H1 (cell line): Measurements from ENCODE around the gene DBX1. TPM values are rescaled to one million over a fixed set of nuclear protein-coding genes. Genes with fewer than 3 reads are reported as not detected.

Experiments
- CTCF ChIA-PET: fragments of 300-600 bp; sonication (Branson Sonifier 250); formaldehyde crosslinking; loops from one replicate; lab custom pipeline; 2021; ENCODE audit not compliant: partially characterized antibody; lab: Charles Lee
- POLR2A ChIA-PET: fragments of 300-600 bp; sonication (Branson Sonifier 250); formaldehyde crosslinking; loops from one replicate; lab custom pipeline; 2021; ENCODE audit warnings: inconsistent platforms; ENCODE audit not compliant: partially characterized antibody; lab: Charles Lee
- DNase-seq, 2 experiments: peaks; one replicate each; pipeline versions ENCODE4 v3.0.0 to v3.0.0-alpha.2; 2010 to 2022; ENCODE audit warnings: low spot score in 2 of 2, low read depth in 1 of 2, mixed read lengths in 1 of 2
- FAIRE-seq: peaks from 2 replicates; lab custom pipeline; 2011; peaks lifted over from hg19 to GRCh38; lab: Jason Lieb, UNC
- H2AFZ ChIP-seq: 2 replicates; pipeline ENCODE4 v1.8.1; 2012; ENCODE audit warnings: low read length, inconsistent platforms
- H2AK5ac ChIP-seq: 2 replicates; pipeline ENCODE4 v1.6.1; 2013; ENCODE audit warnings: low read depth, low read length
- H2BK120ac ChIP-seq: replicated peaks from 2 replicates; pipeline ENCODE3; 2013; ENCODE audit warnings: low read depth, low read length, inconsistent platforms
- H2BK12ac ChIP-seq: 2 replicates; pipeline ENCODE4 v1.6.1; 2013; ENCODE audit warnings: low read depth, low read length
- H2BK15ac ChIP-seq: 2 replicates; pipeline ENCODE4 v1.6.1; 2013; ENCODE audit warnings: low read length
- H2BK20ac ChIP-seq: 2 replicates; pipeline ENCODE4 v1.6.1; 2013; ENCODE audit warnings: low read length
- H2BK5ac ChIP-seq: 2 replicates; pipeline ENCODE4 v1.6.1; 2013; ENCODE audit warnings: low read depth, low read length
- H3K14ac ChIP-seq: 2 replicates; pipeline ENCODE4 v1.6.1; 2013; ENCODE audit warnings: inconsistent platforms; ENCODE audit not compliant: insufficient read length
- H3K18ac ChIP-seq: 2 replicates; pipeline ENCODE4 v1.6.1; 2013; ENCODE audit warnings: low read length; ENCODE audit errors: extremely low read depth
- H3K23ac ChIP-seq: 2 replicates; pipeline ENCODE4 v1.6.1; 2013; ENCODE audit warnings: inconsistent platforms; ENCODE audit not compliant: insufficient read length
- H3K23me2 ChIP-seq: 2 replicates; pipeline ENCODE4 v1.6.1; 2013; ENCODE audit warnings: low read depth, low read length
- H3K27ac ChIP-seq: 2 replicates; pipeline ENCODE4 v1.6.1; 2011; ENCODE audit warnings: low read depth, low read length, inconsistent platforms
- H3K27me3 ChIP-seq, 4 experiments: replicated peaks in 1 of 4; 1 replicate in 1 of 4; 2 replicates in 3 of 4; pipeline versions ENCODE4 v1.6.1 to v1.8.1; 2011 to 2013; ENCODE audit warnings: low read length in 3 of 4, mild to moderate bottlenecking in 3 of 4, inconsistent platforms in 2 of 4, mixed read lengths in 2 of 4, moderate library complexity in 1 of 4; ENCODE audit not compliant: control insufficient read depth in 3 of 4, insufficient read depth in 3 of 4; ENCODE audit errors: extremely low read depth in 1 of 4
- H3K36me3 ChIP-seq, 4 experiments: 2 replicates each; pipeline versions ENCODE4 v1.6.1 to v1.8.1; 2011 to 2013; ENCODE audit warnings: mild to moderate bottlenecking in 4 of 4, low read length in 3 of 4, moderate library complexity in 2 of 4, control low read depth in 1 of 4, inconsistent platforms in 1 of 4; ENCODE audit not compliant: insufficient read depth in 4 of 4, control insufficient read depth in 2 of 4
- H3K4ac ChIP-seq: replicated peaks from 2 replicates; pipeline ENCODE3; 2013; ENCODE audit warnings: low read length, low read depth, mixed read lengths, inconsistent platforms; ENCODE audit not compliant: insufficient read length
- H3K4me1 ChIP-seq, 4 experiments: replicated peaks in 1 of 4; 1 replicate in 1 of 4; 2 replicates in 3 of 4; pipeline versions ENCODE4 v1.6.1 to v1.8.1; 2011 to 2013; ENCODE audit warnings: low read length in 3 of 4, inconsistent platforms in 2 of 4, mixed read lengths in 1 of 4; ENCODE audit not compliant: insufficient read depth in 4 of 4, control insufficient read depth in 3 of 4
- H3K4me2 ChIP-seq, 2 experiments: 2 replicates each; pipeline versions ENCODE4 v1.6.1 to v1.8.1; 2011 to 2013; ENCODE audit warnings: low read depth in 2 of 2, low read length in 2 of 2, control low read depth in 1 of 2, inconsistent platforms in 1 of 2, mild to moderate bottlenecking in 1 of 2; ENCODE audit not compliant: insufficient read depth in 1 of 2
- H3K4me3 ChIP-seq, 4 experiments: fragments of 200-600, 300-600 bp in 1 of 4; sonication (generic), shearing (Covaris generic), sonication (Bioruptor Twin) in 1 of 4; 2 replicates each; pipeline versions ENCODE4 v1.5.1 to v1.8.1; 2011 to 2016; ENCODE audit warnings: low read length in 4 of 4, low read depth in 3 of 4, control low read depth in 2 of 4, inconsistent platforms in 2 of 4, mild to moderate bottlenecking in 2 of 4, mixed read lengths in 1 of 4, moderate library complexity in 1 of 4; ENCODE audit not compliant: insufficient read depth in 2 of 4; ENCODE audit errors: extremely low read depth in 1 of 4
- H3K56ac ChIP-seq: replicated peaks from 2 replicates; pipeline ENCODE3; 2013; ENCODE audit warnings: low read depth, mild to moderate bottlenecking, mixed read lengths, low read length, inconsistent platforms; ENCODE audit not compliant: insufficient read length
- H3K79me1 ChIP-seq: 2 replicates; pipeline ENCODE4 v1.6.1; 2013; ENCODE audit warnings: low read depth, low read length, control low read depth
- H3K79me2 ChIP-seq, 2 experiments: 2 replicates each; pipeline versions ENCODE4 v1.6.1 to v1.8.1; 2012 to 2013; ENCODE audit warnings: low read length in 2 of 2, mild to moderate bottlenecking in 2 of 2, inconsistent platforms in 1 of 2; ENCODE audit not compliant: insufficient read depth in 2 of 2, control insufficient read depth in 1 of 2
- H3K9ac ChIP-seq, 4 experiments: replicated peaks in 1 of 4; 1 replicate in 1 of 4; 2 replicates in 3 of 4; pipeline versions ENCODE4 v1.6.1 to v1.8.1; 2011 to 2013; ENCODE audit warnings: low read depth in 3 of 4, low read length in 3 of 4, control low read depth in 2 of 4, mild to moderate bottlenecking in 2 of 4, moderate library complexity in 2 of 4, inconsistent platforms in 1 of 4; ENCODE audit errors: extremely low read depth in 1 of 4
- H3K9me3 ChIP-seq, 2 experiments: 2 replicates each; pipeline versions ENCODE4 v1.6.1 to v1.8.1; 2012 to 2013; ENCODE audit warnings: mild to moderate bottlenecking in 2 of 2, moderate library complexity in 2 of 2, control low read depth in 1 of 2, inconsistent platforms in 1 of 2, low read depth in 1 of 2, low read length in 1 of 2, mixed read lengths in 1 of 2; ENCODE audit not compliant: insufficient read depth in 2 of 2
- H4K20me1 ChIP-seq, 2 experiments: replicated peaks in 1 of 2; 2 replicates each; pipeline versions ENCODE3 to v1.8.1; 2011 to 2013; ENCODE audit warnings: inconsistent platforms in 2 of 2, low read length in 2 of 2, mild to moderate bottlenecking in 1 of 2; ENCODE audit not compliant: insufficient read depth in 2 of 2, control insufficient read depth in 1 of 2
- H4K5ac ChIP-seq: 2 replicates; pipeline ENCODE4 v1.6.1; 2013; ENCODE audit warnings: low read length, low read depth, mixed read lengths, inconsistent platforms; ENCODE audit not compliant: insufficient read length
- H4K8ac ChIP-seq: 2 replicates; pipeline ENCODE4 v1.8.0; 2013; ENCODE audit warnings: mild to moderate bottlenecking, moderate library complexity, low read length, inconsistent platforms; ENCODE audit not compliant: insufficient read depth; ENCODE audit errors: extremely low read depth
- H4K91ac ChIP-seq: replicated peaks from 2 replicates; pipeline ENCODE3; 2013; ENCODE audit warnings: low read length, mixed read lengths, inconsistent platforms; ENCODE audit not compliant: insufficient read length
- CEBPB ChIP-seq: IDR thresholded peaks from 2 replicates; pipeline ENCODE4 v1.6.1; 2012; ENCODE audit warnings: low read depth, low read length
- CREB1 ChIP-seq: IDR thresholded peaks from 2 replicates; pipeline ENCODE4 v1.6.1; 2012; ENCODE audit warnings: inconsistent platforms
- HDAC2 ChIP-seq, 2 experiments: fragments of 300-600 bp in 1 of 2; sonication (generic) in 1 of 2; IDR thresholded peaks; 2 replicates each; pipeline ENCODE4 v1.6.1; 2011 to 2012; ENCODE audit warnings: low read depth in 2 of 2, low read length in 2 of 2, mild to moderate bottlenecking in 2 of 2, moderate library complexity in 2 of 2, borderline replicate concordance in 1 of 2, inconsistent platforms in 1 of 2
- NRF1 ChIP-seq: IDR thresholded peaks from 2 replicates; pipeline ENCODE4 v1.6.1; 2011; ENCODE audit warnings: mild to moderate bottlenecking, low read depth, low read length, improper control_type of control experiment
- RXRA ChIP-seq: IDR thresholded peaks from 2 replicates; pipeline ENCODE4 v1.6.1; 2011; ENCODE audit warnings: low read depth, mild to moderate bottlenecking, low read length, moderate library complexity; ENCODE audit not compliant: insufficient read depth
- SAP30 ChIP-seq: fragments of 300-600 bp; sonication (generic); IDR thresholded peaks from 2 replicates; pipeline ENCODE4 v1.7.1; 2012; ENCODE audit warnings: low read length, moderate library complexity, mild to moderate bottlenecking, inconsistent platforms; ENCODE audit not compliant: insufficient read depth, insufficient replicate concordance
- SIX5 ChIP-seq: IDR thresholded peaks from 2 replicates; pipeline ENCODE4 v1.6.1; 2011; ENCODE audit warnings: mild to moderate bottlenecking, low read depth, low read length
- ZNF274 ChIP-seq: IDR thresholded peaks from 2 replicates; pipeline ENCODE4 v1.7.0; 2012; ENCODE audit warnings: low read length, borderline replicate concordance; ENCODE audit errors: extremely low read depth
- WGBS, 2 experiments: shearing (Covaris generic) in 1 of 2; methylation state at CpG; one replicate each; pipeline versions ENCODE4 v1.1.6 to v1.1.7; 2013 to 2015; ENCODE audit warnings: low lambda C conversion rate in 2 of 2, mixed read lengths in 2 of 2, inconsistent platforms in 1 of 2, low coverage in 1 of 2, missing lambda C conversion rate in 1 of 2; ENCODE audit not compliant: insufficient replicate concordance in 2 of 2, insufficient coverage in 1 of 2, insufficient read length in 1 of 2; ENCODE audit errors: extremely low coverage in 1 of 2, missing lambda C conversion rate in 1 of 2; 5-methylcytosine and 5-hydroxymethylcytosine counted together
- polyA plus RNA-seq, 7 experiments: library from polyadenylated mRNA; depleted of rRNA in 3 of 7; stranded (reverse) in 5 of 7; unstranded in 2 of 7; fragments of >200 nt in 5 of 7; fragments of 200-250 nt in 2 of 7; gene quantifications; 1 replicate in 5 of 7; 2 replicates in 1 of 7; 4 replicates in 1 of 7; pipeline versions ENCODE4 v1.2.1 to v1.2.3, GENCODE V29; 2011 to 2013; ENCODE audit warnings: missing spikeins in 2 of 7, mixed read lengths in 2 of 7
- total RNA-seq: library from RNA; stranded (reverse); fragmentation: NEBNext Ultra II Directional; extraction: Animal tissue kit (Norgen Biotek cat#: 25700); gene quantifications from 2 replicates; pipeline ENCODE4 v1.2.1, GENCODE V29; 2021

The DBX1 gene
- total and polyA plus RNA-seq, 2 of the 8 experiments (the other 6 are each of a cell fraction or from before 2014, with no cell fraction given): not detected

- CTCF ChIA-PET: interaction anchor here (0.6 to 4.0 kb wide), 30 partner anchors 7 to 1182 kb away, joined by 3 to 130 read pairs (median 10); partner anchors contain the start of gene DBX1
- H3K4me2 ChIP-seq: no peak overlapping the region
- H3K27ac ChIP-seq: no peak overlapping the region
- H3K23ac ChIP-seq: no peak overlapping the region
- no peak overlapping the region for H4K8ac ChIP-seq
- no peak overlapping the region for H2BK20ac ChIP-seq
- TF ChIP-seq RXRA (no peak), HDAC2 (IDR thresholded peaks at IDR 0.05; ENCODE audit: borderline replicate concordance in 1 of 2, low read depth in 2 of 2, low read length in 2 of 2) (no peak), CREB1 (no peak), CEBPB (no peak), NRF1 (no peak), SIX5 (no peak), ZNF274 (no peak), SAP30 (no peak)
- H3K18ac ChIP-seq: no peak overlapping the region
- H2BK12ac ChIP-seq: no peak overlapping the region
- H2AFZ ChIP-seq: no peak overlapping the region
- H4K5ac ChIP-seq: no peak overlapping the region
- 89% methylated on average over 4 of the region's 4 CpGs; no CpG with 5 or more reads in 1 of the 2 experiments for WGBS, 2 experiments
- H2BK120ac ChIP-seq: no peak overlapping the region
- H3K23me2 ChIP-seq: peaks cover 7% of the 10 kb centered on the region; the same call in 1 of the 2 replicates
- FAIRE-seq: no peak
- H4K91ac ChIP-seq: no peak overlapping the region
- no peak overlapping the region for H3K56ac ChIP-seq
- DNase-seq: no peak
- H3K9ac ChIP-seq: no peak overlapping the region
- H3K4ac ChIP-seq: no peak overlapping the region
- H2AK5ac ChIP-seq: no peak overlapping the region
- no peaks in the 10 kb centered on the region for H3K9me3 ChIP-seq
- no peak overlapping the region for H3K14ac ChIP-seq
- H3K27me3 ChIP-seq: peaks cover 8 to 24% (median 17%) of the 10 kb centered on the region in 4 experiments
- H3K79me1 ChIP-seq: no peaks in the 10 kb centered on the region
- no peak overlapping the region for H3K4me3 ChIP-seq
- H3K79me2 ChIP-seq: no peaks in the 10 kb centered on the region
- H2BK15ac ChIP-seq: no peak overlapping the region
- H4K20me1 ChIP-seq: no peaks in the 10 kb centered on the region
- no peaks in the 10 kb centered on the region for H3K36me3 ChIP-seq
- POLR2A ChIA-PET: interaction anchor here (1.3 kb wide), 1 partner anchor 225 kb away, joined by 3 read pairs; no protein-coding TSS in a partner anchor
- H3K4me1 ChIP-seq: peaks cover 0 to 5% (median 4%) of the 10 kb centered on the region in 4 experiments; a peak in 5 of 7 replicates
- no peak overlapping the region for H2BK5ac ChIP-seq
These were observed 30.6 kb downstream of the DBX1 start for GRCh38 chr11:20129665-20130064.
